ENCODE data around the gene SELPLG.

The SELPLG gene

DNA sequence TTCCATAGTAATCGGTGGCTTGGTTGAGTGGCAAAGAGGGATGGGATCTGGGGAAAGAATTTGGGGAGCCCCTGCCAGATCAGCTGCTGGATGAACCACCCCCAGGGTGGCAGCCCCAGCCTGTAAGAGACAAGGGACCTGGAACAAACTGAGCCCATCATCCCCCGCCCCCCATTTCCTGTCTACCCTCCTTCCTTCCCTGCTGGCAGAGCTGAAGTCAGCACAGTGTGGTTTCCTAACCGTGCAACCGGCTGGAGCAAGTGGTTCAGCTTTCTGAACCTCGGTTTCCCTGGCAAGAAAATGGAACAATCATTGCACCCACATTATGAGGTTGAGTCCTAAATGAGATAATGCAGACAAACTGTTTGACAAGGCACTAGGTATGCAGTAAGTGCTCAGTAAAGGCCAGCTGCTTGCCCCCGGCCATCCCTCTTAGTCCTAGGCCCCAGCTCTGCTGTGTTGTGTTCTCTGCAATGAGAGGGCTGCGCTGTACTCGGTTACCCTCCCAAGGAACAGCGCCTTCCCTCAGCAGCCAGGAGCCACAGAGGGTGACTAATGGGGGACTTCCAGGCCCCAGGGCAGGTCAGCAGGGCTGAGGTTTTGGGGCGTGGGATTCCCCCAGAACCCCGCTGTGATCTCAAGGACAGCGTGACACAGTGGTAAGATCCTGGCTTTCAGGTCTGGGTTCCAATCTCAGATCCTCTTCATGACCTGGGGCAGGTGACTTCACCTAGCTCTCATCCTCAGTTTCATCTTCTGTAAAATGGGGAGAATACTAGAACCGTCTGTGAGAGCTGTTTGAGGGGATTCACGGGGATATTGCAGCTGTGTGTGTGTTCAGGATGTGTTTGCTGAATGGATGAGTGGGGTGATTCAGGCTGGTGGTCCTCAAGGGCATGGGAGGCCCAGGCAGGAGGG lies 16.5 kb downstream of the SELPLG start:
- DNase-seq: no peak

- no peak for DNase-seq
Measured at GRCh38 chr12:108616359-108616758, 17.3 kb downstream of the SELPLG start.

- DNase-seq: no peak
Measured at GRCh38 chr12:108615918-108616317, 17.8 kb downstream of the SELPLG start.

GRCh38 chr12:108614639-108615038 lies 19.1 kb downstream of the SELPLG start:
- no peak for DNase-seq

GRCh38 chr12:108614041-108614440 lies 19.7 kb downstream of the SELPLG start:
- no peak for DNase-seq

DNA sequence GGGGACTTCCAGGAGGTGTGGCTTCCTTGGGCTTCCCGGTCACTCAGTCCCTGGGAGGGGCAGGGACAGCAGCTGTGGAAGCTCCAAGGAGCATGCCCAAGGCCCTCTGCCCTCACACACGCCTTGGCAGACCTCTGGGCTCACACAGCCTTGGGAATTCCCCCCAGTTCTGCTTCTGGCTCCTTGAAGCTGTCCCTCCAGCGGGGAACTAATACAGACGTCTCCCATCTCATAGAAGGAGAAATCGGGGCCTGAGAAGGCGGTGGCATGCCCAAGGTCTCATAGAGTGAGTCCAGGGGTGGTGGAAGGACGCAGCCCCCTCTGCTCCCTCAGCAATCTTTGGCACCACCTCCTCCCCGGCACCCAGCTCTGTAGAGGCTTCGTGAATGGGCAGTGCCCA lies 20.1 kb downstream of the SELPLG start:
- DNase-seq: no peak

GRCh38 chr12:108612788-108613282 lies 20.9 kb downstream of the SELPLG start:
- no peak for DNase-seq

GRCh38 chr12:108611884-108612415 lies 21.7 kb downstream of the SELPLG start:
- DNase-seq: no peak

GRCh38 chr12:108610856-108611605 lies 22.7 kb downstream of the SELPLG start:
- DNase-seq: no peak

- DNase-seq: no peak
Measured at GRCh38 chr12:108610336-108610815, 23.3 kb downstream of the SELPLG start.

DNA sequence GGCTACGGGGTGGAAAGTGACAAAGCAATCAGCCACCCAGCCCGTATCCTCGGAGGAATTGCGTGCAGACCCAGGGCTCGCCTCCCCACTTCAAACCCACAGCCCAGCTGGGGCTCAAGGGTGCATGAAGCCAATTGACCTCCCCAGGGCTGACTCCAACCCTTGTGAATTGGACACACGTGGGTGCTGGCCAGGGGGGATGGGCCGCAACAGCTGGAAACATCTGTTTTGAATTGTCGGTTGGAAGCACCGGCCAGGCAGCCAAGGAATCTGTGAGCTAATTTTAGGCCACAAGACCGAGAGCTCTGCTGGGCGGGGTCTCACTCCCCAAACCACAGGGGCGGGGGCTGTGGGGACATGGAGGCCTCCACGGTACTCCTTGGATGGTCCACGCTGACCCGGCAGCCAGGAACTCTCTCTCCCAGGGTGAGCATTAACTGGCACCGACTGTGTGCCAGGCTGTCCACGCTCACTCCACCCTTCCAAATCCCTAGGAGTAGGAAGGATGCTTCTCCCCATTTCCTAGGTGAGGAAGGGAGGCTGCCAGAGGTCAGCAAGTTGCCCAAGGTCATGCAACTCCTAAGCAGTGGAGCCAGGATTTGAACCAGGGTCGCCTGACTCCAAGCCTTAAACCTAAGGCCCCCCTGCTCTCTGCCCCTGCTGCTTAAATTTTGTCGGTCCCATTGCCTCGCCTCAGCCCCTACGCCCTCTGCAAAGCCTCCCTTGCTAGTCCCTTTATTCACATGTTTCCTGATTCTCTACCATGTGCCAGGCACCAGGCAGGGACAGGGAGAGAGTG lies 24.0 kb downstream of the SELPLG start:
- no peak for DNase-seq

GRCh38 chr12:108608616-108609015 lies 25.1 kb downstream of the SELPLG start:
- DNase-seq: no peak

DNA sequence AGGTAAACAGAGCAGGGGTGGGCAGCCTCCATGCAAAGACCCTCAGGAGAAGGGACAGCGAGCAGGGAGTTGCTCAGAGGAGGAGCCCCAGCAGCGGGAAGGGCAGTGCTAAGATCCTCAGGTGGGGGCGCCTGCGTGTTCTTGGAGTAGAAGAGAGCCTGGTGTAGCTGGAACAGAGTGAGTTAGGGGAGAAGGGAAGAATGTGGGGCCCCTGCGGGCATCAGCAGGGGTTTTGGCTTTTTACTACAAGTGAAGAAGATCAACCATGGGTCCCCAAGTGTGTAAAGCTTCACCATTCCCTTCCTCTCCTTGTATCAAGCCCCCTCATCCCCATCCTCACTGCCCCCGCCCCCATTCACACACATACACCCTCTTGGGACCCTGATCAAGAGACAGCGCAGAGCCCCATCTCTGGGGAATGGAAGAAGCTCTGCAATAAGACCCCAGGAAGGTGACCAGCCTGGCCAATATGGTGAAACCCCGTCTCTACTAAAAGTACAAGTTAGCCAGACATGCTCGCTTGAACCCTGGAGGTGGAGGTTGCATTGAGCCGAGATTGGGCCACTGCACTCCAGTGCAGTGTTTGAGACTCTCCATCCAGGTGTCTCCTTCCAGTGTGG lies 25.6 kb downstream of the SELPLG start:
- DNase-seq: no peak

- DNase-seq: no peak
Measured at GRCh38 chr12:108606492-108606891, 27.2 kb downstream of the SELPLG start.

DNA sequence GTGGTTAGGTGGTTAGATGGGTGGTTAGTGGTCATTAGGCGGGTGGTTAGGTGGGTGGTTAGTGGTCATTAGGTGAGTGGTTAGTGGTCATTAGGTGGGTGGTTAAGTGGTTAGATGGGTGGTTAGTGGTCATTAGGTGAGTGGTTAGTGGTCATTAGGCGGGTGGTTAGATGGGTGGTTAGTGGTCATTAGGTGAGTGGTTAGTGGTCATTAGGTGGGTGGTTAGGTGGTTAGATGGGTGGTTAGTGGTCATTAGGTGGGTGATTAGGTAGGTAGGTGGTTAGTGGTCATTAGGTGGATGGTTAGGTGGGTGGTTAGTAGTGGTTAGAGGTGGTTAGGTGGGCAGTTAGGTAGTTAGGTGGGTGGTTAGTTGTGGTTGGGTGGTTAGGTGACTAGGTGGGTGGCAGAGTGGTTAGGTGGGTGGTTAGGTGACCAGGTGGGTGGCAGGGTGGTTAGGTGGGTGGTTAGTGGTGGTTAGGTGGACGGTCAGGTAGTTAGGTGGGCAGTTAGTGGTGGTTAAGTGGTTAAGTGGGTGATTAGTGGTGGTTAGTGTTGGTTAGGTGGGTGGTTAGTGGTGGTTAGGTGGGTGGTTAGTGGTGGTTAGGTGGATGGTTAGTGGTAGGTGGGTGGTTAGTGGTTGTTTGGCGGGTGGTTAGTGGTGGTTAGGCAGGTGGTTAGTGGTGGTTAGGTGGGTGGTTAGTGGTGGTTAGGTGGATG lies 27.8 kb downstream of the SELPLG start:
- DNase-seq: no peak

DNA sequence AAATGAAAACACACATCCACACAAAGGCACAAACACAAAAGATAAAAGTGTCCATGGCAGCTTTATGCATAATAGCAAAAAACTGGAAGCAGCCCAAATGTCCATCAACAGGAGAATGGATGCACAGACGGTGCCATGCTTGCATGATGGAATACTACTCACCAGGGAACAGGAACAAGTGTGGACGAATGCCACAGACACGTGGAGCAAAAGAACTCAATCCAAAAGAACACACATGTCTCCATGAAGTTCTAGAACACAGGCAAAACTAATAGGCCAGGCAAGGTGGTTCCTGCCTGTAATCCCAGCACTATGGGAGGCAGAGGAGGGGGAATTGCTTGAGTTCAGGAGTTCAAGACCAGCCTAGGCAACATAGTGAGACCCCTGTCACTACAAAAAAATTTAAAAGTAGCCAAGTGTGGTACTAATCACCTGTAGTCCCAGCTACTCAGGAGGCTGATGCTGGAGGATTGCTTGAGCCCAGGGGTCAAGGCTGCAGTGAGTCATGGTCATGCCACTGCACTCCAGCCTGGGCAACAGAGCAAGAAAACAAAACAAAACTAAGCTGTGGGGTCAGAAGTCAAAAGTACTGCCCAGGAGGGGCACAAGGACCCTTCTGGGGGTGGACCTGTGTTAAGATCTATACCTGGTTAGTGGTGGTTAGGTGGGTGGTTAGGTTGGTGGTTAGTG lies 28.5 kb downstream of the SELPLG start:
- no peak for DNase-seq

DNA sequence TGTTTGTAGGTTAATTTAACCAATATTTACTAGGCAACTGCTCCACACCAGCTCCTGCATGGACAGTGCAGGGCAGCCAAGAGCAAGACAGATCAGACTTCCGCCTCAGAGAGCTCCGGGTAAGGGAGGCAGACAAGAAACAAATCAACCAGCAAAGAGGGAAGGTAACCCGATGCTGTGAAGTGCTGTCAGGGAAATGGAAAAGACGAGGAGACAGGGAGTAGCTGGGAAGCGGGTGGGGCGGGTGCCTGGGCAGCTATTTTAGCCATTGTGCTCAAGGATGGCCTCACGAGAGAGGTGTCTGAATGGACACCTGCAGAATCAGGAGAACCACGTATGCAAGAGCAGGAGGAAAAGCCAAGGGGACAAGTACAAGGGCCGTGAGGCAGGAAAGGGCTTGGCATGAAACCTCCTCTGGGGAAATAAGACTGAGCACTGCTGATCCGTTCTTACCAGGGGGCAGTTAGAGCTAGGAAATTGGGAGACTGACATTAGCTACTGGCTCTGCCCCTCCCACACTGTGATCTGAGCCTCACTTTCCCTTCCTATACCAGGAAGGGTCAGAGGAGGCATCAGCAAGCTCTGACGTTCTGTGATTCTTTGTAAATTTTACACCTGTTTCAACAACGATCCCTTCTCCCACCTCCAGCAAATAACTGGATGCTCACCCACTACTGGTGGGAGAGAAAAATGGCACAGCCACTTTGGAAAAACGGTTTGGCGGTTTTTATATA lies 29.3 kb downstream of the SELPLG start:
- DNase-seq: no peak

DNA sequence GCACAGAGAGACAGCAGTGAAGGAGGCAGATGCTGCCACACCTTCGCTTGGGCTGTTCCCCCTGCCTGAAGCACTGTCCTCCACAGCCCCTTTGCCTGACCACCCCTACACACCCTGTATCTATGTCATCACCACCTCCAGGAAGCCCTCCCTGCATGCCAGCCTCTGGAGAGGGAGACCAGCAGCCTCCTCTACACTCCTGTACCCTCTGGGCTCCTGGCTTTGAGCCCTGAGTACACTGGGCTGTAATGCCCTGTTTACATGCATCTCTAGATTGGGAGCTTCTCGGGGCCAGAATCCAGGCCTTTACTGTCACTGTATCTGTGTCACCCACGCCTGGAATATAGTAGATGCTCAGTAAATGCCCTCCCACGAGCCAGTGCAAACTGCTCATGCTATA lies 30.0 kb downstream of the SELPLG start:
- DNase-seq: no peak

- DNase-seq: no peak
Measured at GRCh38 chr12:108602976-108603704, 30.6 kb downstream of the SELPLG start.

Data from NCI-H1105 treated with DMSO at 0.1 percent for 48 hours (cell line).